ENCODE data around the gene TLE4.

GRCh38 chr9:79568337-79569101 is 3.2 kb upstream of the TLE4 start:
- TF ChIP-seq CTCF (conservative IDR thresholded peaks at IDR 0.05; ENCODE audit: low read depth, low read length) (no peak), EZH2phosphoT487 (IDR thresholded peaks at IDR 0.05; ENCODE audit: borderline replicate concordance, low read length) (no peak)

Measured in PC-3 (cell line).